ENCODE measurements around the gene CCDC197.

CCDC197 gene

GRCh38 chr14:93961620-93962019, 35.5 kb upstream of the CCDC197 start:
- DNase-seq (ENCODE audit: low read depth): no peak

- no peak for DNase-seq (ENCODE audit: low read depth)
Observed at GRCh38 chr14:93962701-93963601, 34.1 kb upstream of the CCDC197 start.

GRCh38 chr14:93963692-93964091, 33.4 kb upstream of the CCDC197 start:
- DNase-seq (ENCODE audit: low read depth): no peak

- no peak for DNase-seq (ENCODE audit: low read depth)
Observed at GRCh38 chr14:93964281-93964680, 32.8 kb upstream of the CCDC197 start.

GRCh38 chr14:93964820-93965286, 32.2 kb upstream of the CCDC197 start:
- no peak for DNase-seq (ENCODE audit: low read depth)

DNA sequence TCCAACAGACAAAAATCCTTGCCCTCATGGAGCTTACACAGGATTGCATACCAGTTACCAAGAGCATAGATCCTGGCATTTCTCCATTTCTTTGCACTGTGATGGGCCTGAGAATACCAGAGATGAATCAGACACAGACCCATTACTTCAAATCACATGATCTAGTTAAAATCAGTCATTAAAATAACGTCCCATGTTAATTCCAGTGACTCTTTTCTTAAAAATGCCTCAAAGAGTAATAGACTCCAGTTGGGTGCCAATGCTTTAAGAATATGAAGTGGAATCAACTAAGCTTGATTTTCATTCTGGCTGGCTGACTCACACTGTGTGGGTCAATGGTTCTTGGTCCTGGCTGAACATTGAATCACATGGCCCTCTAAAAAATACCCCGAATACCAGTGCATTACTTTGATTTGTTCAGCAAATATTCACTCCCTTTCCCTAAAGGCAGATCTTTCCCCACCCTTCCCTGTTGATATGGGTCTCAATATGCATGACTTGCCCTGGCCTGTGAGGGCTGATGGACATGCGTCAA, 31.7 kb upstream of the CCDC197 start:
- DNase-seq (ENCODE audit: low read depth): peak; percentile 82

- no peak for DNase-seq (ENCODE audit: low read depth)
Observed at GRCh38 chr14:93965946-93966474, 31.1 kb upstream of the CCDC197 start.

DNA sequence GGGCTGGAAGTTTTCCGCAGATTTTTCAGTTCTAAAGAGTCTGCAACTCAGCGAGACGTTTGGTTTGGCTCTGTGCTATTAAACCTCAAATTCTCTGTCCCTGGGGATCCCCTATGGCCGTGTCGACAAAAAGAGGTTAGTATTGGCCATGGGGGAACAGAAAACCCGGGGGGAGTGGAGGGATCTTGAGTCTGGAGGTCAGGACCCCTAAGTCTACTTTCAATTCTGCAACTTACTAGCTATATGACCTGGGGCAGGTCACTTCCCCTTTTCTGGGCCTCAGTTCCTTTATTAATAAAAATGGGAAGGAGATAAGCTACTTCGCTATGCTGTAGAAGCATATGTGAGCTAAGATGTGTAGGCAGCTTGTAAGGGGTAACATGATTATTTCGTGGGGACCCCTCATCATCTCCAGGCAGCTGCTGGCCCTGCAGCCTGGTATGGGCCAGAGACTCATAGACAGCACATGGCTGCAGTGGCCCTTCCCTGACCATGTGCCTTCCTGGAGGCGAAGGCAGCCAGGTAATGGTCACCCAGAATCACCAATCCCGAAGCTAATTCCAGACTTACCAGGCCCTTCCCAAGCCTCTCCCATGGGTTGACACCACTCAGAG, 29.4 kb upstream of the CCDC197 start:
- no peak for DNase-seq (ENCODE audit: low read depth)

DNA sequence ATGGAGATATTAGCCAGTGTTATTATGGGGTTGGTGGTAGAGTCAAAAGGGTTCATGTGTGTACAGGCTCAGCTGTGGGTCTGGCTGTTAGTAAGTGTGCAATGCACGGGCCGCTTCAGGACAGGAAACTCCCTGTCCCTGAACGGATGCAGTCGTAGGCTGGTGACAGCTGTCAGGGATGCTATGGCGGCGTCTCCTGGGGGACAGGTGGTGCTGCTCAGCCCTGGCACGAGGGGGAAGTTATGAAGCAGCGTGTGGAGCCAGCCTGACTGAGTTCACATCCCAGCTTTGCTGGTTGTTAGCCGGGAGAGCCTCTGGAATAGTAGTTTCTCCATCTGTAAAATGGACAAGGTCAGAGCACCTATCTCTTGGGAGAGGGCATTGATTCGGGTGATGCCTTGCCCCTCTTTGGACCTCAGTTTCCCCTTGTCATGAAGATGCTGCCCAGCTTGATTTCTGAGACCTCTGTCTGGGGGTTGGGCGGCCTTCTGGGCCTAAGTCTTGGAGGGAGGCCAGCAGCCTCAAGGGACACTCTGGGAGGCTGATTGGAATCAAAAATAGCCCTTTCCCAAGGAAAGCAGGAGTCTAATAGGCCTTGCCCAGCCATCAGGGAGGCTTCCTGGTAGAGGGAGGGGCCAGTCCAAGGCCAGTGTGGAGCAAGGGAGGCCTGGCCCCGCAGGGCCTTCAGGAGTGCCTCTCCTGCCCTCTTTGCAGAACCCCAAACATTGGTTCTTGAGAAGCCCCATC, 27.8 kb upstream of the CCDC197 start:
- no peak for DNase-seq (ENCODE audit: low read depth)

- DNase-seq (ENCODE audit: low read depth): no peak
Observed at GRCh38 chr14:93970585-93970964, 26.5 kb upstream of the CCDC197 start.

DNA sequence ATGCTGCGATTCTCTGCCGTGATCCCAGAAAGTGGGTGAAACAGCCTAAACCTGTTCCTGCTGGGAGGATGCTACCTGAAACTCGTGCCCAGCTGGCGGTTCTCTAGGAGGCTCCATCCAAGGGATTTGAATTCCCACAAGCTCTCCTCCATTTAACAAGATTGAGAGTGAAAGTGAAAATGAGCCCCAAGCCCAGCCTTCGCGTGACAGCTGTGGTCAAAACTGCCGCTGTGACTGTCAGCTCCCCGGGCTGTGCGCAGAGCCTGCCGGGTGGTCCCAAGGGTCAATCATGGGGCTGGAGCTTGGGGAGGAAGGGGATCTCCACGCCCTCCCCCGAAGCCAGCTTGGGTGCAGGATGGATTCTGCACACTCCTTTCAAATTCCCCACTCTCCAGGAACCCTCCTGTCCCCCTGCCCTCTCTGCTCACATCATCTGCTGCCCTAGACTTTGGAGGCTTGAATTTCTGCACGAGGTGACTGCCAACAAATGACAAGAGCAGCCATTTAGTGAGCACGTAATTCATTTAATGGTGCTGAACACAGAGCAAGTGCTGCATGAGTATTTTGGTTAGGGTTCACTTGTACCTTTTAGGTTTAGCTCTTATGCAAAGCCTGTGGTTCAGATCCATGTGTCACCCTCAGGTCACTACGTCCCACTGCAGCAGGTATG, 26.0 kb upstream of the CCDC197 start:
- no peak for DNase-seq (ENCODE audit: low read depth)

- no peak for DNase-seq (ENCODE audit: low read depth)
Observed at GRCh38 chr14:93971635-93972027, 25.5 kb upstream of the CCDC197 start.

GRCh38 chr14:93972618-93973205, 24.4 kb upstream of the CCDC197 start:
- DNase-seq (ENCODE audit: low read depth): no peak

DNA sequence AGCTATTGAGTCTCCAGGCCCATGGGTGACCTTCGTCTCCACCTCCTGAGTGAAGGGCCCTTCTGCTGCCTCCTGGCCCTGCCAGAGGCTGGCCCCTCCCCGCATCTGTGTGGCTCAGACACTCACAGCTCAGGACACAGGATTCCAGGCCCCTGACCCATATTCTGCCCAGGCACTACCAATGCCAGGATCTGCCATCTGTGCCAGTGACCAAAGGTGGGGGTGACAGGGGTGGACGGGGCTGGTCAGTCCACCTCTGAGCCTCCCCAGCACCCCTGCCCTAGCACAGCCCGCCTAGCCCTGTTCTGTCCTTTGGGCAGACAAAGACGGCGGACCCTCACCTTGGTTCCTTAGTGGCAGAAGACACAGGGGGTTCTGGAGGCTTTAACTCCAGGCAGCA, 23.5 kb upstream of the CCDC197 start:
- no peak for DNase-seq (ENCODE audit: low read depth)

DNA sequence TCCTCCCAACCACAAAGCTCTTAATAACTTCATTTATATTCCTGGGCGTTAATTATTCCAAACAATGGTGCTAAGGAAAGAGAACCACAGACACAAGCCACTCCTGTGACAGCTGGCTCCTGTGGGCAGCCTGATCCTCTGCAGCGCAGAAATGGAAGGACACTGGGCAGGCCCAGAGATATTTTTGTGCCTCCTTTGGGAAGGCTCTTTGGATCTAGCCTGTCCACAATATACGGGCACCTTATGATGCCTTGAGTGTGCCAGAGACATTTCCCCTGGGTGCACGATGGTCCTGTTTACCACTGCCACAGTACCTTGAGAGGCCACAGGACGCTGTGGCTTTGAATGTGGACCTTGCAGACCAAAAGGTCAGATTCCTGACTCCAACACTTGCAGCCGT, 22.8 kb upstream of the CCDC197 start:
- DNase-seq (ENCODE audit: low read depth): no peak

DNA sequence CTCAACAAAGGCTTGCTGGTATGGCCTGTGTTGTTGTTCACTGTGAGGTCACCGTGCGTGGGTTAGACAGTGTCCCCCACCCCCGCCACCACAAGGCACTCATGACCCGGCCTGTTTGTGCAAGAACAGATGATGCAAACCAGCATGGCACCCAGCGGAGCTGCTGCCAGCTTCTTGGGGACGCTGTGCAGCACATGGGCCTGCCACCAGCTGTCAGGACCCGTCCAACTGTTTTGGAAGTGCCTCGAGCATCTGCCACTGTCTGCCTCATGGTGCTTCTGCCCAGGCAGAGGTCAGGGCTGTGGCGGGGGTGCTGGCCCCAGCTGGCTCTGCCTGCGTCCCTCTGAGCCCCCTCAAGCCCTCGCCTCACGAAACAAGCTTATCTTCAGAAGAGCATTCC, 22.3 kb upstream of the CCDC197 start:
- no peak for DNase-seq (ENCODE audit: low read depth)

DNA sequence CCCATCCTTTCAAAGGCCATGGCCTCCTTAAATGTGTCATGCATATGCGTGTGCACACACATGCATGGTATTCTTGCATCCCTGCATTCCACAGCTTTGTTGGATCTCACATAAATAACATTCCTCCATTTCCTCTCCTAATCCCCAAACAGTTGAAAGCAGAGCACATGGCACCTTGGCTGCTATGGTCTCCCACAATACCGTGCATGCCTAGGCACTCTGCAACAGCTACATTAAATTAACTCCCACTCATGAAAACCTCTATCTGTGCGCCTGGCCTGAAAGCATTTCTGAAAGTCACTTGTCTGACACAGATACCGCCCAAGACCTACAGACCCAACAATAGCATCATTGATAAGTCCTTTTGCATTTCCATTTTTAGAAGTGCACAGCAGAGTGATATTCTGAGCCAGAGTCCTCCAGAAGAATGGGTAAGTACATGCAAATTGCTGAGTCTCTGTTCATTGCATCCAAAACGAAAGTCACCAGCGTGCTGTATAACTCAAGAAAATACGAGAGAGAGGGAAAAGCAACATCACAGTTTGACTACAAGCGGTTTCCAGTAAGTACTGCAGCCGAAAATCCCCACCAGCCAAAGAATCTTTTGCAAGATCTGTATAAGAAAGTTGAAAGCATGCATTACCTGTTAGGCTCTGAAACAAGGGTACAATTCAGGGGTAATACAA, 21.2 kb upstream of the CCDC197 start:
- DNase-seq (ENCODE audit: low read depth): no peak

DNA sequence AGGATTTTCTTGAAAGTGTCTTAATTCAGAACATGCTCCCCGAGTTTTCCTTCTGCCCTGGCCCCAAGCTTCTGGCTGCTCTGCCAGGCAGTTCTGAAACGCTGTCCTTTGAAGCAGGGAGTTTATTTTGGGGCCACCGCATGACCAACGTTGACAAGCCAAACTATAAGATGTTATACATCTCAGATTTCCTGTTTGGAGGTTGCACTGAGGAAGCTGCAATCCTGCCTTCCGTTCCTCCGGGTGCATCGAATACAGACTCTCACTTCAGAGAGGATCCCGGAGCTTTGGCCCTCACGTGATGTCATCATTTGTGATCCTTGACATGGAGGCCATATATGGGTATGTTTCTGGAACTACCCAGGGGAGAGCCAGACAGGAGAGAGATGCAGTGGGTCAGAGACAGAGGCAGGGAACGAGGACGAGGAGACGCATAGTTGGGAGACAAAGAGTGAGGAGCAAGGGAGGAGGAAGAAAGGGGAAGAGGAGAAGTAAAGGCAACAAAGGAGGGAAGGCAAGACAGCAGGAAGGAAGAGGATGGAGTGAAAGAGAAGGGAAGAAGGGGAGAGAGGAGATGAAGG, 20.5 kb upstream of the CCDC197 start, which contains the start of gene ASB2:
TSS of gene ASB2 (minus strand) at position 94 of the 581 bp plus-strand sequence. CDS start 12,031 bp downstream, outside the sequence.
- no peak for DNase-seq (ENCODE audit: low read depth)

DNA sequence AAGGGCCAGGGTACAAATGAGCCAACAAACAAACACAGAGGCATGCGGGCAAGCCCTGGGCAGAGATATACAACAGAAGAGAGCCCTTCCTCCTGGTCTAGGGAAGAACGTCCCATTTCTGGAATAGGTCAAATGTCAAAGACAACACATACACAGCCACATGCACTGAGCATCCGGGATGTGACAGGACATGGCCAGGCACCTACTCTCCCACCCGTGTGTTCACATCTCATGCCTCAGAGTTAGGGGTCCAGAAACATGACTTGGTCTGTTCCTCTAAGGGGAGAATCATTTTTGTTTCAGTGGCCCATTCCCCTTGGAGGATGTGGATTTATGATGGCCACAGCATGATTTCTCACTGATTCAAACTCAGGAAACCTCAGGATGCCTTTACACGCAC, 19.9 kb upstream of the CCDC197 start:
- DNase-seq (ENCODE audit: low read depth): no peak
